K562 (cell line): ENCODE results near the gene GPR68. TPM values are rescaled to one million over a fixed set of nuclear protein-coding genes. Genes with fewer than 3 reads are reported as not detected.
A peak's percentile ranks its signal among the peaks of the same experiment; 100 is the strongest.

Experiments used
- ATAC-seq: fragments of 200-7000 bp; cut with Tn5 transposase; 3 replicates; pipeline ENCODE4 v1.9.1; 2020; ENCODE audit warnings: moderate library complexity
- BruUV-seq: library from RNA; stranded (reverse); fragments of 400-500 nt; replicated peaks from 2 replicates; lab custom pipeline; 2021; lab: Mats Ljungman, UMichigan
- CTCF ChIA-PET: fragments of 300-600 bp; formaldehyde crosslinking; extraction: SDS; loops from one replicate; lab custom pipeline; 2021; ENCODE audit warnings: low intra/inter-chr PET ratio; lab: Yijun Ruan, JAX
- POLR2A ChIA-PET: fragments of 300-600, 350-650 bp; sonication (Branson Sonifier 250); formaldehyde crosslinking; extraction: SDS; loops from one replicate; lab custom pipeline; 2021; ENCODE audit warnings: antibody characterized with exemption, inconsistent platforms; lab: Yijun Ruan, JAX
- DNase-seq, 4 experiments: peaks; one replicate each; pipeline versions ENCODE4 v3.0.0 to v3.0.0-alpha.2; 2011 to 2018; ENCODE audit warnings: low spot score in 3 of 4, mixed read lengths in 3 of 4; ENCODE audit errors: extremely low read depth in 1 of 4
- FAIRE-seq: peaks from 2 replicates; lab custom pipeline; 2011; peaks lifted over from hg19 to GRCh38; lab: Jason Lieb, UNC
- H2AFZ ChIP-seq: 2 replicates; pipeline ENCODE4 v1.6.0; 2011; ENCODE audit warnings: low read depth, low read length, control low read depth, inconsistent platforms
- H3K27ac ChIP-seq: fragments of 200-600 bp; 3 replicates; pipeline ENCODE4 v1.8.0; 2011; ENCODE audit warnings: low read depth, mild to moderate bottlenecking, control low read depth, inconsistent platforms, low read length, moderate library complexity, mixed read lengths; ENCODE audit errors: extremely low read depth
- H3K27me3 ChIP-seq, 2 experiments: fragments of 300-600 bp in 1 of 2; 2 replicates in 1 of 2; 3 replicates in 1 of 2; pipeline versions ENCODE4 v1.6.0 to v1.8.0; 2011; ENCODE audit warnings: inconsistent platforms in 2 of 2, low read length in 2 of 2, mild to moderate bottlenecking in 1 of 2, mixed read lengths in 1 of 2, moderate library complexity in 1 of 2; ENCODE audit not compliant: control insufficient read depth in 2 of 2, insufficient read depth in 2 of 2
- H3K36me3 ChIP-seq: fragments of 300-600 bp; 3 replicates; pipeline ENCODE4 v1.8.0; 2011; ENCODE audit warnings: mild to moderate bottlenecking, low read length, inconsistent platforms; ENCODE audit not compliant: control insufficient read depth, insufficient read depth
- H3K4me1 ChIP-seq, 2 experiments: fragments of 200-600 bp in 1 of 2; replicated peaks in 1 of 2; 2 replicates in 1 of 2; 3 replicates in 1 of 2; pipeline versions ENCODE4 v1.5.1 to v1.8.0; 2011; ENCODE audit warnings: inconsistent platforms in 2 of 2, low read length in 2 of 2, mild to moderate bottlenecking in 1 of 2, mixed read lengths in 1 of 2, moderate library complexity in 1 of 2; ENCODE audit not compliant: control insufficient read depth in 2 of 2, insufficient read depth in 2 of 2
- H3K4me2 ChIP-seq: 2 replicates; pipeline ENCODE4 v1.6.1; 2011; ENCODE audit warnings: low read length, control low read depth, inconsistent platforms, mixed read lengths; ENCODE audit not compliant: insufficient read depth
- H3K4me3 ChIP-seq: fragments of 200-600 bp; sonication (generic), shearing (Covaris generic); 2 replicates; pipeline ENCODE4 v1.5.1; 2016; ENCODE audit warnings: control low read depth, inconsistent platforms
- H3K79me2 ChIP-seq: fragments of 200-600 bp; 3 replicates; pipeline ENCODE4 v1.8.0; 2011; ENCODE audit warnings: low read length, inconsistent platforms; ENCODE audit not compliant: control insufficient read depth, insufficient read depth
- H3K9ac ChIP-seq, 2 experiments: 2 replicates each; pipeline versions ENCODE4 v1.6.0 to v1.6.1; 2011; ENCODE audit warnings: low read depth in 2 of 2, low read length in 2 of 2, control low read depth in 1 of 2, inconsistent platforms in 1 of 2, mild to moderate bottlenecking in 1 of 2, mixed read lengths in 1 of 2; ENCODE audit not compliant: insufficient read depth in 1 of 2
- H3K9me1 ChIP-seq: one replicate; pipeline ENCODE4 v1.6.0; 2011; ENCODE audit warnings: inconsistent platforms, mild to moderate bottlenecking, low read length, moderate library complexity; ENCODE audit not compliant: control insufficient read depth, insufficient read depth
- H3K9me3 ChIP-seq: replicated peaks from 2 replicates; pipeline ENCODE4 v1.5.1; 2011; ENCODE audit warnings: low read depth, low read length, inconsistent platforms; ENCODE audit not compliant: control insufficient read depth, insufficient read depth
- H4K20me1 ChIP-seq: replicated peaks from 2 replicates; pipeline ENCODE4 v1.6.1; 2011; ENCODE audit warnings: low read length, inconsistent platforms, mixed read lengths; ENCODE audit not compliant: control insufficient read depth, insufficient read depth
- CBX1 ChIP-seq: sonication (generic); IDR thresholded peaks from 2 replicates; pipeline ENCODE4 v1.6.1; 2016; ENCODE audit warnings: antibody characterized with exemption, low read depth, mild to moderate bottlenecking
- CTBP1 ChIP-seq: fragments of 450-650 bp; IDR thresholded peaks from 2 replicates; pipeline ENCODE4 v1.6.1; 2016; ENCODE audit warnings: borderline replicate concordance
- CTCF ChIP-seq, 3 experiments: IDR thresholded peaks in 2 of 3; conservative IDR thresholded peaks in 1 of 3; 2 replicates each; pipeline ENCODE4 v1.5.1; 2011 to 2012; ENCODE audit warnings: low read length in 3 of 3, mild to moderate bottlenecking in 3 of 3, control low read depth in 2 of 3, improper control_type of control experiment in 1 of 3, inconsistent platforms in 1 of 3, low read depth in 1 of 3, mixed read lengths in 1 of 3, moderate library complexity in 1 of 3; ENCODE audit not compliant: insufficient read depth in 2 of 3
- ERF ChIP-seq: fragments of 450-650 bp; formaldehyde crosslinking; IDR thresholded peaks from 2 replicates; pipeline ENCODE4 v1.4.0; 2020; ENCODE audit warnings: mild to moderate bottlenecking, mixed read lengths
- NCOA2 ChIP-seq, 2 experiments: fragments of 450-650 bp; IDR thresholded peaks; 2 replicates each; pipeline ENCODE4 v1.6.1; 2018; ENCODE audit warnings: mild to moderate bottlenecking in 2 of 2, moderate library complexity in 1 of 2; ENCODE audit not compliant: partially characterized antibody in 2 of 2
- NRF1 ChIP-seq, 2 experiments: fragments of 450-650 bp; IDR thresholded peaks in 1 of 2; conservative IDR thresholded peaks in 1 of 2; 2 replicates each; pipeline ENCODE4 v1.6.1; 2014; ENCODE audit warnings: mild to moderate bottlenecking in 2 of 2
- RUNX1 ChIP-seq: sonication (generic); IDR thresholded peaks from 2 replicates; pipeline ENCODE4 v1.6.1; 2016; ENCODE audit warnings: antibody characterized with exemption, low read depth
- ZBTB1 ChIP-seq: sonication (generic); formaldehyde crosslinking; IDR thresholded peaks from 2 replicates; pipeline ENCODE4 v1.8.1; 2023; ENCODE audit warnings: missing genetic modification reagents, low read depth, mild to moderate bottlenecking, borderline replicate concordance
- ZNF395 ChIP-seq: fragments of 200-800 bp; sonication (Bioruptor generic); IDR thresholded peaks from 2 replicates; pipeline ENCODE4 v1.6.1; 2017; ENCODE audit warnings: missing genetic modification characterization, missing compliant biosample characterization
- WGBS: fragments of 100-300 bp; shearing (Covaris generic); methylation state at CpG from one replicate; pipeline ENCODE4 v1.1.6; 2016; ENCODE audit warnings: low coverage, mixed read lengths; ENCODE audit not compliant: insufficient coverage; ENCODE audit errors: missing lambda C conversion rate; 5-methylcytosine and 5-hydroxymethylcytosine counted together
- in situ Hi-C: fragments of 300-500 bp; cut with MboI; formaldehyde crosslinking; loops from 4 replicates; pipeline ENCODE4 v1.15.0; 2018; ENCODE audit warnings: inconsistent platforms, mixed read lengths
- intact Hi-C: fragments of 100-400 bp; cut with micrococcal nuclease; formaldehyde crosslinking; loops from 2 replicates; pipeline ENCODE4 v1.14.2; 2022
- polyA plus RNA-seq, 8 experiments: library from polyadenylated mRNA; depleted of rRNA in 4 of 8; stranded (reverse) in 5 of 8; unstranded in 3 of 8; fragments of >200 nt; fragmentation: Nextera tagmentation in 2 of 8; fragmentation: Illumina TruSeq in 1 of 8; extraction: Ambion mirVana in 2 of 8; extraction: Trizol in 1 of 8; gene quantifications; 2 replicates each; pipeline versions ENCODE4 v1.2.1 to v1.2.3, GENCODE V29; 2011 to 2014; ENCODE audit warnings: inconsistent platforms in 1 of 8, missing spikeins in 1 of 8
- total RNA-seq, 7 experiments: library from RNA; depleted of rRNA in 6 of 7; stranded (reverse); fragments of >200 nt in 6 of 7; fragmentation: Illumina TruSeq in 2 of 7; extraction: Trizol in 2 of 7; gene quantifications; 2 replicates each; pipeline versions ENCODE4 v1.2.1 to v1.2.3, GENCODE V29; 2011 to 2021; ENCODE audit warnings: low replicate concordance in 1 of 7
- TF ChIP-seq, protein P1 (sequence below): fragments of 200-800 bp; sonication (Bioruptor generic); IDR thresholded peaks from 2 replicates; pipeline ENCODE4 v1.6.1; 2017; ENCODE audit warnings: missing genetic modification characterization, missing compliant biosample characterization

Gene GPR68
- total and polyA plus RNA-seq, 9 of the 15 experiments (the other 6 are each of a cell fraction or from before 2014, with no cell fraction given), result 0.41 to 9.4 (median 3.7) TPM

DNA sequence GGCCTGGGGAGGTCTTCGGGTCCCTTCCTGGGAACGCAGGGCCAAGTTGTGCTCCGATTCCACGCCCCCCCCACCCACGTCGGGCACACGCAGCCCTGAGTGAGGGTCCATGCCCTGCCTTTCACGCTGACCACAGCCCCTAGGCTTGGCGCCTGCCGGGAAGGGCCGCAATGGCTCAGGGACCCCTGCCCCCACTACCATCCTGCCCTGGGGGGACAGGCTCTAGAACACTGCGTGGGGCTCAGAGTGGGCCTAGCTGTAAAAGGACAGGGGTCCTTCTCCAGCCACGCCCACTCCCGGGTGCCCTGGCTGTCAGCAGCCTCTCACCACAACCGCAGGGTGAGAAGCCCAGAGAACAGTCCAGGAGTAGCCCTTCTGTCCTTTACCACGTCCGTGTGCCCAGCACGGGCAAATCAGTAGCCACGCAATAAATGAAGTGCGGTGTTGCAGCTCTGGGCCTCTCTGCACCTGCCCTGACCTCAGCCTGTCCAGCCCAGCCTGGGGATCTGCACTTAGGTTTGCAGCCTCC, 9.4 kb upstream of the GPR68 start (continued):
- TF ChIP-seq ZNF395 (CRISPR knock-in tag) (no peak), CBX1 (0 out of 2 replicates have a peak, but pooled peaks have one; percentile 6), ZBTB1 (CRISPR knock-in tag) (no peak)

- H2AFZ ChIP-seq, result peak overlapping the region; percentile 85
- DNase-seq (peak; percentile 66 to 86 (median 80)), ATAC-seq (peak; percentile 81), FAIRE-seq (no peak)
- H3K9ac ChIP-seq, result peak overlapping the region; percentile 64 to 92; a peak in 3 of 4 replicates
- H4K20me1 ChIP-seq, result no peaks in the 10 kb centered on the region
- no peaks in the 10 kb centered on the region for H3K36me3 ChIP-seq
- BruUV-seq, result no TSS peak
- no peaks in the 10 kb centered on the region for H3K9me1 ChIP-seq
- intact Hi-C loops, result no loop called here
- peaks cover 27 to 32% of the 10 kb centered on the region in 2 experiments for H3K4me1 ChIP-seq
- peak overlapping the region; percentile 70 for H3K27ac ChIP-seq
- H3K79me2 ChIP-seq, result peaks cover 2% of the 10 kb centered on the region; the same call in 2 of the 3 replicates
- in situ Hi-C loops, result no loop called here
- peak overlapping the region; percentile 47 for H3K4me3 ChIP-seq
- no peaks in the 10 kb centered on the region for H3K9me3 ChIP-seq
- peak overlapping the region; percentile 69 for H3K4me2 ChIP-seq
- POLR2A ChIA-PET, result interaction anchor here (0.5 to 2.0 kb wide), 4 partner anchors 9 to 652 kb away, joined by 3 to 5 read pairs (median 4); partner anchors contain the start of gene GPR68
- CTCF ChIA-PET, result interaction anchor here (0.7 kb wide), 1 partner anchor 12 kb away, joined by 3 read pairs; no protein-coding TSS in a partner anchor
- H3K27me3 ChIP-seq, result no peaks in the 10 kb centered on the region
- WGBS, result 12% methylated on average over 9 of the region's 95 CpGs
- peak in 1 of 2 experiments; percentile 47; a peak in 2 of 4 replicates for TF ChIP-seq NRF1 (conservative IDR thresholded peaks at IDR 0.05 in 1 of 2, IDR thresholded peaks at IDR 0.05 in 1 of 2)
- TF ChIP-seq, protein P1, sequence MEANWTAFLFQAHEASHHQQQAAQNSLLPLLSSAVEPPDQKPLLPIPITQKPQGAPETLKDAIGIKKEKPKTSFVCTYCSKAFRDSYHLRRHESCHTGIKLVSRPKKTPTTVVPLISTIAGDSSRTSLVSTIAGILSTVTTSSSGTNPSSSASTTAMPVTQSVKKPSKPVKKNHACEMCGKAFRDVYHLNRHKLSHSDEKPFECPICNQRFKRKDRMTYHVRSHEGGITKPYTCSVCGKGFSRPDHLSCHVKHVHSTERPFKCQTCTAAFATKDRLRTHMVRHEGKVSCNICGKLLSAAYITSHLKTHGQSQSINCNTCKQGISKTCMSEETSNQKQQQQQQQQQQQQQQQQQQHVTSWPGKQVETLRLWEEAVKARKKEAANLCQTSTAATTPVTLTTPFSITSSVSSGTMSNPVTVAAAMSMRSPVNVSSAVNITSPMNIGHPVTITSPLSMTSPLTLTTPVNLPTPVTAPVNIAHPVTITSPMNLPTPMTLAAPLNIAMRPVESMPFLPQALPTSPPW (CRISPR knock-in tag), result peak; percentile 69
- peak; percentile 47; the same call in 1 of the 2 replicates for TF ChIP-seq CTBP1
- TF ChIP-seq NCOA2 (IDR thresholded peaks at IDR 0.05; ENCODE audit: partially characterized antibody in 2 of 2), result no peak
- no peak for TF ChIP-seq RUNX1
- 0 out of 2 replicates have a peak, but pooled peaks have one; percentile 11 for TF ChIP-seq ERF (CRISPR knock-in tag)
- peak in 1 of 3 experiments; percentile 5; a peak in 1 of 6 replicates for TF ChIP-seq CTCF (IDR thresholded peaks at IDR 0.05 in 2 of 3, conservative IDR thresholded peaks at IDR 0.05 in 1 of 3; ENCODE audit: insufficient read depth in 2 of 3, low read depth in 1 of 3, low read length in 3 of 3)
Measured at GRCh38 chr14:91252871-91253794, 8.6 kb upstream of the GPR68 start.
